RWPE1 (cell line): ENCODE results near the gene ENOX1.

Experiments used
- CTCF ChIA-PET: fragments of 350-600 bp; sonication (Branson Sonifier 250); formaldehyde crosslinking; extraction: SDS; loops from one replicate; lab custom pipeline; 2021; lab: Yijun Ruan, JAX
- POLR2A ChIA-PET: fragments of 400-600 bp; formaldehyde crosslinking; extraction: SDS; loops from one replicate; lab custom pipeline; 2020; ENCODE audit warnings: antibody characterized with exemption; ENCODE audit not compliant: low non-redundant PET; lab: Yijun Ruan, JAX
- DNase-seq: peaks from one replicate; pipeline ENCODE4 v3.0.0; 2012; ENCODE audit warnings: low spot score
- H3K27ac ChIP-seq: fragments of 450-650 bp; 2 replicates; pipeline ENCODE4 v1.5.1; 2017
- CTCF ChIP-seq: fragments of 450-650 bp; conservative IDR thresholded peaks from 2 replicates; pipeline ENCODE4 v1.5.1; 2017; ENCODE audit warnings: low read depth, mild to moderate bottlenecking

Gene ENOX1

GRCh38 chr13:43387880-43388279 lies 398.9 kb downstream of the ENOX1 start:
- no peak for TF ChIP-seq CTCF
- POLR2A ChIA-PET, result no interaction called here
- no peak for DNase-seq
- CTCF ChIA-PET, result no interaction called here
- no peak overlapping the region for H3K27ac ChIP-seq

- TF ChIP-seq CTCF, result no peak
- ChIA-PET POLR2A (no interaction called here), CTCF (no interaction called here)
- no peak for DNase-seq
- H3K27ac ChIP-seq, result no peak overlapping the region
These were observed 403.1 kb downstream of the ENOX1 start for GRCh38 chr13:43383498-43384165.

GRCh38 chr13:43379738-43380137 lies 407.0 kb downstream of the ENOX1 start:
- no peak for TF ChIP-seq CTCF
- H3K27ac ChIP-seq, result no peak overlapping the region
- ChIA-PET CTCF (no interaction called here), POLR2A (no interaction called here)
- no peak for DNase-seq

- DNase-seq, result no peak
- no peak overlapping the region for H3K27ac ChIP-seq
- CTCF ChIA-PET, result no interaction called here
- POLR2A ChIA-PET, result no interaction called here
- no peak for TF ChIP-seq CTCF
These were observed 408.8 kb downstream of the ENOX1 start for GRCh38 chr13:43377973-43378372.

- ChIA-PET POLR2A (no interaction called here), CTCF (no interaction called here)
- TF ChIP-seq CTCF, result no peak
- no peak overlapping the region for H3K27ac ChIP-seq
- no peak for DNase-seq
These were observed 409.6 kb downstream of the ENOX1 start for GRCh38 chr13:43377149-43377548.

- POLR2A ChIA-PET, result no interaction called here
- no peak for TF ChIP-seq CTCF
- CTCF ChIA-PET, result no interaction called here
- no peak overlapping the region for H3K27ac ChIP-seq
- no peak for DNase-seq
These were observed 410.2 kb downstream of the ENOX1 start for GRCh38 chr13:43376596-43376995.
